Smooth muscle cell of the brain vasculature (primary cell): ENCODE data around the gene DNAJC22.

Experiments used
- DNase-seq: peaks from one replicate; pipeline ENCODE4 v3.0.0-alpha.2; 2012; ENCODE audit warnings: low read depth, low spot score

The DNAJC22 gene

GRCh38 chr12:49345051-49345824 is 1.4 kb upstream of the DNAJC22 start:
- DNase-seq, result no peak

- no peak for DNase-seq
These were observed 646 bp upstream of the DNAJC22 start for GRCh38 chr12:49345825-49346658.

- DNase-seq, result no peak
These were observed 864 bp downstream of the DNAJC22 start for GRCh38 chr12:49347311-49348193.

GRCh38 chr12:49348781-49349180 is 2.1 kb downstream of the DNAJC22 start:
- no peak for DNase-seq

GRCh38 chr12:49349266-49349665 is 2.6 kb downstream of the DNAJC22 start:
- DNase-seq, result no peak

- no peak for DNase-seq
These were observed 5.7 kb downstream of the DNAJC22 start for GRCh38 chr12:49352351-49352750.

GRCh38 chr12:49355913-49356312 is 9.2 kb downstream of the DNAJC22 start:
- no peak for DNase-seq

GRCh38 chr12:49357103-49357678 is 10.5 kb downstream of the DNAJC22 start:
- no peak for DNase-seq

GRCh38 chr12:49358483-49359141 is 11.9 kb downstream of the DNAJC22 start:
- no peak for DNase-seq

- no peak for DNase-seq
These were observed 13.0 kb downstream of the DNAJC22 start for GRCh38 chr12:49359671-49360070.

GRCh38 chr12:49362077-49362476 is 15.4 kb downstream of the DNAJC22 start:
- no peak for DNase-seq

GRCh38 chr12:49364989-49365388 is 18.3 kb downstream of the DNAJC22 start:
- DNase-seq, result no peak

GRCh38 chr12:49365542-49365941 is 18.9 kb downstream of the DNAJC22 start:
- DNase-seq, result no peak

- no peak for DNase-seq
These were observed 19.5 kb downstream of the DNAJC22 start for GRCh38 chr12:49366096-49366651.

- peak; percentile 89 for DNase-seq
These were observed 20.1 kb downstream of the DNAJC22 start for GRCh38 chr12:49366652-49367380.

GRCh38 chr12:49367381-49368239 is 20.9 kb downstream of the DNAJC22 start, which contains the start of gene SPATS2:
TSS of gene SPATS2 (plus strand) at chr12:49367462. CDS start at chr12:49461013, 93,551 bp downstream.
- no peak for DNase-seq

GRCh38 chr12:49368240-49368600 is 21.5 kb downstream of the DNAJC22 start:
- no peak for DNase-seq

GRCh38 chr12:49369411-49370145 is 22.9 kb downstream of the DNAJC22 start:
- no peak for DNase-seq
